ENCODE results near the gene DCC.

The DCC gene

DNA sequence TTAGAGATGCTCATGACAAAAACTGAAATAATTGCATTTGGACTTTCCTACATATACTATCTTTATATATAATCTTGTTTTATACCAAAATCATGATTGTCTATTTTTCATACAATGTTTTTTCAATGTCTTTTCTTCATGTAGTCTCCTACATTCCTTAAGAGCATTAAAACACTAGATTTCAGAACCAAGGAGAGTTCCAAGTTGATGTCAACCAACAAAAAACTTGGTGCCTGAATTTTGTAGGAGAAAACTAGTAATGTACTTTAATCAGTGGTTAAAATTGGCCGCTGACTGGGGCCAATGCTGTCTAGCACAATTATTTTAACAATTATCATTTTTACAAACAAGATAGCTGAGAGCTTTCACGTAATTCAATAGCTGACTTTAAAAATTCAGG, 678.8 kb downstream of the DCC start:
- no peaks in the 10 kb centered on the region for H3K36me3 ChIP-seq (ENCODE audit: control insufficient read depth, insufficient read depth, low read length)
- H3K27me3 ChIP-seq (replicated peaks; ENCODE audit: control insufficient read depth, insufficient read depth, low read length): no peaks in the 10 kb centered on the region
- no peak for TF ChIP-seq CTCF (IDR thresholded peaks at IDR 0.05; ENCODE audit: insufficient read depth, low read length, poor library complexity, severe bottlenecking)
- no peak overlapping the region for H3K4me3 ChIP-seq (replicated peaks; ENCODE audit: low read depth, low read length)
- no peak for DNase-seq (ENCODE audit: extremely low read depth, insufficient read length)

- no peaks in the 10 kb centered on the region for H3K27me3 ChIP-seq (replicated peaks; ENCODE audit: control insufficient read depth, insufficient read depth, low read length)
- H3K36me3 ChIP-seq (ENCODE audit: control insufficient read depth, insufficient read depth, low read length): no peaks in the 10 kb centered on the region
- TF ChIP-seq CTCF (IDR thresholded peaks at IDR 0.05; ENCODE audit: insufficient read depth, low read length, poor library complexity, severe bottlenecking): no peak
- H3K4me3 ChIP-seq (replicated peaks; ENCODE audit: low read depth, low read length): no peak overlapping the region
- no peak for DNase-seq (ENCODE audit: extremely low read depth, insufficient read length)
These were observed 685.2 kb downstream of the DCC start for GRCh38 chr18:53025247-53025646.

DNA sequence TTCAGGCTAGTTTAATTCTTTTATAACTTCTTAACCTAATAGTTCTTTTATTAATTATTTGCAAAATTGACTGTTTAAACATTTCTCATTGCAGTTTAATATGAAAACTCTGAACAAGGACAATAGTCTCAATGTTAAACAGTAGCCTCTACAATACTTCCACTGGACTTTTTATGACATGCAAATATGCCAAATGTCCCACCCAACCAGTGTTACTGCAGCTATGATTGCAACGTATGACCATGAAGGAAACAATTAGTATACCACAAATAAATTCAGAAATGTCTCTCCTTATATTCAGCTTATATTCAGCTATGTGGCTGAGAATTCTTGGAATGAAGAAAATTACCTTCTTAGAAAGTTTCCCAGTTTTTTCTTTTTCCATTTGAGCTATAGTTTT, 688.6 kb downstream of the DCC start:
- no peaks in the 10 kb centered on the region for H3K36me3 ChIP-seq (ENCODE audit: control insufficient read depth, insufficient read depth, low read length)
- TF ChIP-seq CTCF (IDR thresholded peaks at IDR 0.05; ENCODE audit: insufficient read depth, low read length, poor library complexity, severe bottlenecking): no peak
- H3K4me3 ChIP-seq (replicated peaks; ENCODE audit: low read depth, low read length): no peak overlapping the region
- H3K27me3 ChIP-seq (replicated peaks; ENCODE audit: control insufficient read depth, insufficient read depth, low read length): no peaks in the 10 kb centered on the region
- DNase-seq (ENCODE audit: extremely low read depth, insufficient read length): no peak

- Histone ChIP-seq H3K36me3 (ENCODE audit: control insufficient read depth, insufficient read depth, low read length) (no peaks in the 10 kb centered on the region), H3K27me3 (replicated peaks; ENCODE audit: control insufficient read depth, insufficient read depth, low read length) (no peaks in the 10 kb centered on the region), H3K4me3 (replicated peaks; ENCODE audit: low read depth, low read length) (no peak overlapping the region)
- no peak for TF ChIP-seq CTCF (IDR thresholded peaks at IDR 0.05; ENCODE audit: insufficient read depth, low read length, poor library complexity, severe bottlenecking)
- DNase-seq (ENCODE audit: extremely low read depth, insufficient read length): no peak
These were observed 693.1 kb downstream of the DCC start for GRCh38 chr18:53033128-53033527.

DNA sequence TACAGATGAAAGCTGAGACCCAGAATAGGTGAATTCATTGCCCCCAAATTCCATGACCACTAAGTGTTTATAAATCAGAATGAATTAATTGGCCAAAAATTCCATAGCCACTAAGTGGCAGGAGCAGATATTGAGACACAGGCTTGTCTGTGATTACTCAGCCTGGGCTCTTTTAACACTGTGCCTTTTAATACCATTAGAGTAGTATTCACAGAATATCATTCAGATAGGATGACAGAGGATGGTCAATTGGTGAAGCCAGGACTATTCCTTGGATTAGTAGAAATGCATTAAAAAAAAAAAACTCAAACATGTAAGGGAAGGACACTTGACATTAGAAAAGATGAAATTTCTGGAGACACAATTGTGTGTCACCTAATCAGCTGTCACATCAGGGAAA, 698.6 kb downstream of the DCC start:
- Histone ChIP-seq H3K27me3 (replicated peaks; ENCODE audit: control insufficient read depth, insufficient read depth, low read length) (no peaks in the 10 kb centered on the region), H3K4me3 (replicated peaks; ENCODE audit: low read depth, low read length) (no peak overlapping the region), H3K36me3 (ENCODE audit: control insufficient read depth, insufficient read depth, low read length) (no peaks in the 10 kb centered on the region)
- TF ChIP-seq CTCF (IDR thresholded peaks at IDR 0.05; ENCODE audit: insufficient read depth, low read length, poor library complexity, severe bottlenecking): no peak
- DNase-seq (ENCODE audit: extremely low read depth, insufficient read length): no peak

DNA sequence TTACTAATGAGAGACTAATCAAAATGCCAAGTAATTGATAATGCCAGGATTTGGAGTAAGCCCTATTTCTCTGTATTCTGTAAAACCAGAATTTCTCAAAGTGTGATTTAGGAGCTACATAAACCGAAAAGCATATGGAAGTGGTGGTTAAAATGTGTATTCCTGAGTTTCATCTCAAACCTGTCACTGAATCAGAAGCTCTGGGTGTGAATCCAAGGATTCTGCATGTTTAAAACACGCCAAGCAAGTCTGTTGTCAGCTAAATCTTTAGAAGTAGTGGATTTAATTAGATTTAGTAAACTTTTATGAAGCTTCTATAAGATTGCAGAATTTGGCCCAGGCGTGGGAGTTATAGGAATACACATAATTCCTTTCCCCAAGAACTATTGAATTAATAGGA, 700.3 kb downstream of the DCC start:
- Histone ChIP-seq H3K36me3 (ENCODE audit: control insufficient read depth, insufficient read depth, low read length) (no peaks in the 10 kb centered on the region), H3K27me3 (replicated peaks; ENCODE audit: control insufficient read depth, insufficient read depth, low read length) (no peaks in the 10 kb centered on the region), H3K4me3 (replicated peaks; ENCODE audit: low read depth, low read length) (no peak overlapping the region)
- DNase-seq (ENCODE audit: extremely low read depth, insufficient read length): no peak
- no peak for TF ChIP-seq CTCF (IDR thresholded peaks at IDR 0.05; ENCODE audit: insufficient read depth, low read length, poor library complexity, severe bottlenecking)

Measured in GM06990 (cell line).